Choroid plexus epithelial cell (primary cell): ENCODE results near the gene NPAS3.

Experiments used
- DNase-seq: peaks from one replicate; pipeline ENCODE4 v3.0.0-alpha.2; 2010; ENCODE audit warnings: low read depth
- H3K4me3 ChIP-seq: 2 replicates; pipeline ENCODE4 v1.5.1; 2011; ENCODE audit warnings: low read depth, mild to moderate bottlenecking, control low read depth, low read length, moderate library complexity
- CTCF ChIP-seq: conservative IDR thresholded peaks from 2 replicates; pipeline ENCODE4 v1.5.1; 2011; ENCODE audit warnings: low read depth, mild to moderate bottlenecking, control low read depth, inconsistent platforms, low read length, moderate library complexity

NPAS3 gene

DNA sequence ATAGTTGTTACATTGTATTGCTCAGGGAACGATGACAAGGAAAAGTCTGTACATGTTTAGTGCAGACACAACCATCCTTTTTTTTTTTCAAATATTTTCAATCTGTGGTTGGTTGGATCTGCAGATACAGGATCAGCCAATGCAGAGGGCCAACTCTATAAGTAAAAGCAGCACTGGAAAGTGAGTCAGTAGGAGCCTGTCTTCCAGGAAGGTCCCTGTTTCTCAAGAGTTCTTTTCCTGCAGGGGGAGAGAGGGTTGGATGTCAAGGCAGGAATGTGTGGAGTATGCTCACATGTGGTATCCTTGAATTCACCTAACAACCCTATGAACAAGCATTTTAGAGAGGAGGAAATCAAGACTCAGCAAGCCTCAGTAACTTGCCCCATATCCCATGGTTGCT is 409.1 kb downstream of the NPAS3 start:
- H3K4me3 ChIP-seq, result no peak overlapping the region
- TF ChIP-seq CTCF, result no peak
- peak; percentile 60 for DNase-seq

DNA sequence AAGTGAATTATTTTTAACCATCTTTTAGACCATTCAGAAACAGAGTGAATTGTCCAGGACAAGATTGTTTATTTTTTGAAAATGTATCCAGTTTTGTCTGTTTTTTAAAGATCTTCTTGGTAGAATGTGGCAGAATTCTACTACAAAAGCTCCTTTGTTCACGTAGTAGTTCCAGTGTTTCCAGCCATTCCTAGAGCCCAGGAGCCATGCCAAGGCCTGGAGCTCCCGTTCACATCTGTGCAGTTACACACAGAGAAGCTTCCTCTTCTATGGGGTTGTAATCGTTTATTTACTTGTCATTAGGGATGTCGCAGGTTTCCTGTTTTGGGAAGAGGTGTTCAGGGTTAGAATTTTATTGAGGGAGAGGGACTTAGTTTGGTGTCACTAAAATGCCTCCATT is 409.8 kb downstream of the NPAS3 start:
- DNase-seq, result no peak
- TF ChIP-seq CTCF, result no peak
- H3K4me3 ChIP-seq, result no peak overlapping the region

DNA sequence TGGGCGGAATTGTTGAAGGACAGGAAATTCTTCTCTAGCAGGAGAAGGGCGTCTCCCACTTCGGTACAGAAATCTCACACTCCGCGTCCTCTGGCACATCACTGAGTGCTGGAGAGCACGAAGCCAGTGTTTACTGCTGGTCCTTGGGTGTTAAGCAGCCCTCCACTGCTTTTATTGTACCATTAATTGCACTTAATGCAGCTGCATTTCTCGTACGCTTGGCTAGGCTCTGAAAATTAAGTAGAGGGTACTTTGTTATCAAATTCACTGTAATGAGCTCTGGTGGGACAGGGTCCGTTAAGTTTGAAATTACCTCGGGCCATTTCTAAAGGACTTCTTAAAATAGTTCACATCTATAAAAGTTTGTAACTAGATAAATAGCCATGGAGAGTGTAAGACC is 411.2 kb downstream of the NPAS3 start:
- no peak for DNase-seq
- no peak overlapping the region for H3K4me3 ChIP-seq
- no peak for TF ChIP-seq CTCF

- no peak for DNase-seq
- TF ChIP-seq CTCF, result no peak
- no peak overlapping the region for H3K4me3 ChIP-seq
These were observed 411.8 kb downstream of the NPAS3 start for GRCh38 chr14:33350366-33350990.

DNA sequence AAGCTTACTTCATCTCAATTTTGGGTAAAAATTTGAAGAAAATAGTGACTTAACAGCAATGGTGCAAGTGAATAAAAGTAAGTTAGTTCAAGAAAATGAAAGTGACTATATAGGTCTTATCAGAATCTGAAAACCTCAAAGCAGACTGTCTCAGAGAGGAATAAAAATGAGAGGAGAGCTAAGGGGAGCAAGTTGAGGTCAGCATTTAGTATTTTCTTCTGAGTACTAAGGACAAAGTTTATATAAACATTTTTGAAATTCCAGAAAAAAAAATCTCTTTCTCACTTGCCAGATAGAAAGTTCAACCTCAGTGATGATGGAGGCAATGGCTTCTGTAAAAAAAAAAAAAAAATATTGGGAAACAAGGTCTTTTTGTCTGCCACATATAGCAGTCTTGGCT is 414.1 kb downstream of the NPAS3 start:
- H3K4me3 ChIP-seq, result no peak overlapping the region
- peak; percentile 66 for DNase-seq
- TF ChIP-seq CTCF, result no peak

GRCh38 chr14:33356181-33356580 is 417.5 kb downstream of the NPAS3 start:
- no peak for TF ChIP-seq CTCF
- DNase-seq, result no peak
- H3K4me3 ChIP-seq, result no peak overlapping the region

DNA sequence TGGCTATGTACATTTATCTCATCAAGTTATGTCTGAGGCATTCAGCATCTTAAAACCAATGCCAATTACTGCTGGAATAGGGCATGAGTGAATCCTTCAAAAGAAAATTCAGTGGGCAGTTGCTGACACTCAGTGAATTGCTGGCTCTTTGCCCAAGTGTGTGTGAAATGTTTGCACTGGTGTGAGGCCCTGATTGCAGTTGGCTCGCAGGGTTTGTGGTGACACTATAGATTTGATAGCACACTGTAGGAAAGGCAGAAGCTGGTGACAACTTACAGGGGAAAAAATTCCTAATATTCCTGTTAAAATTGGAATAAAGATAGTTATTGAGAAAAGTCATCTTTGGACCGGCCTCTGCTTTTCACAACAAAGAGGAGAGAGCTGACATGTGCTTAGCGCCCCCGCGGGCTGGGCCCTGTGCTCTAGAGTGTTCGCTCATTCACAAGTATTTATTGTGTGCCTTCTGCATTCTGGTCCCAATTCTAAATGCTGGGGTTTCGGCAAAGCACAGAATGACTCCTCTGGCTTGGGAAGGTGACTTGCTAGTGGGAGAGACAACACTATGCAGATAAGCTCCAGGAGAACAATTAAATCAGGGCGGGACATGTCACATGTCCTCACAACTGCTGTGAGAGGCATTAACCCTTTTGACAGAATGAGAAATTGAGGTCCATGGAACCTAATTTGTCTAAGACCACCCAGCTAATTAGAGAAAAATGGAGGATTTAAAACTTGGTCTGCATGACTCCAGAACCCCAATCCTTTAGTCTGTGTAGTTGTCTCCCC is 418.7 kb downstream of the NPAS3 start:
- no peak for TF ChIP-seq CTCF
- H3K4me3 ChIP-seq, result no peak overlapping the region
- DNase-seq, result no peak
